HG02571 (cell line): ENCODE data around the gene NRIP3.

Experiments used
- ATAC-seq: cut with Tn5 transposase; IDR thresholded peaks from one replicate; pipeline ENCODE4 v1.9.1; 2021; ENCODE audit warnings: mild to moderate bottlenecking, moderate library complexity; ENCODE audit not compliant: unreplicated experiment

The NRIP3 gene

GRCh38 chr11:8933931-8934330 lies 69.9 kb downstream of the NRIP3 start:
- no peak for ATAC-seq

- no peak for ATAC-seq
Observed at GRCh38 chr11:8932564-8933180, 71.1 kb downstream of the NRIP3 start, which contains the start of gene C11orf16. Gene C11orf16 (minus strand): TSS chr11:8932947. CDS start chr11:8932308, 639 bp downstream.
